ENCODE measurements around the gene CDC123. TPM values are rescaled to one million over a fixed set of nuclear protein-coding genes. Genes with fewer than 3 reads are reported as not detected.
A peak's percentile ranks its signal among the peaks of the same experiment; 100 is the strongest.

The CDC123 gene
- total and polyA plus RNA-seq, 8 donors: 12.2 to 26.5 (median 21.1) TPM

DNA sequence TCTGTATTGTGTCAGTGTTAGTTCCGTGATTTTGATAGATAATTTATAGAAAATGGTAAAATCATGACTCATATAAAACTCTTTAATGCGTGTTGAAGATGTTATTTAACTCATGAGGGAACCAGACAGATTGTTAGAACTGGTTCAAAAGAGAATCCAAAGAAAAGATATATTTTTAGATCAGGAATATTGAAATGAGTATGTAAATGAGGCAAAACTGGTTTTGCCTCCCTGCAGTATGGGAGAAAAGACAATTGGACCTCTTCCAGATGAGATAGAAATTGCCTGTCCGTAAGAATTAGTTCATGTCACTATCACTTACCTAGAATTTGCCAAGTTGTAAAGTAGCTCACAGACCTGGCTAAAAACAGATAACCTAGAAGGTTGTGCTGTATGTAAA, 17.6 kb downstream of the CDC123 start:
- peaks cover 0 to 15% (median 15%) of the 10 kb centered on the region in 3 donors for H3K36me3 ChIP-seq
- WGBS, 2 donors: 67 to 69% methylated on average over 3 of the region's 3 CpGs
- H3K4me1 ChIP-seq: no peaks in the 10 kb centered on the region
- no peaks in the 10 kb centered on the region for H3K9me3 ChIP-seq
- intact Hi-C loops (cut with DNase I): no loop called here
- no peak for DNase-seq
- ATAC-seq: no peak
- TF ChIP-seq, protein P1, sequence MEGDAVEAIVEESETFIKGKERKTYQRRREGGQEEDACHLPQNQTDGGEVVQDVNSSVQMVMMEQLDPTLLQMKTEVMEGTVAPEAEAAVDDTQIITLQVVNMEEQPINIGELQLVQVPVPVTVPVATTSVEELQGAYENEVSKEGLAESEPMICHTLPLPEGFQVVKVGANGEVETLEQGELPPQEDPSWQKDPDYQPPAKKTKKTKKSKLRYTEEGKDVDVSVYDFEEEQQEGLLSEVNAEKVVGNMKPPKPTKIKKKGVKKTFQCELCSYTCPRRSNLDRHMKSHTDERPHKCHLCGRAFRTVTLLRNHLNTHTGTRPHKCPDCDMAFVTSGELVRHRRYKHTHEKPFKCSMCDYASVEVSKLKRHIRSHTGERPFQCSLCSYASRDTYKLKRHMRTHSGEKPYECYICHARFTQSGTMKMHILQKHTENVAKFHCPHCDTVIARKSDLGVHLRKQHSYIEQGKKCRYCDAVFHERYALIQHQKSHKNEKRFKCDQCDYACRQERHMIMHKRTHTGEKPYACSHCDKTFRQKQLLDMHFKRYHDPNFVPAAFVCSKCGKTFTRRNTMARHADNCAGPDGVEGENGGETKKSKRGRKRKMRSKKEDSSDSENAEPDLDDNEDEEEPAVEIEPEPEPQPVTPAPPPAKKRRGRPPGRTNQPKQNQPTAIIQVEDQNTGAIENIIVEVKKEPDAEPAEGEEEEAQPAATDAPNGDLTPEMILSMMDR (IDR thresholded peaks at IDR 0.05): no peak
- no peak overlapping the region for H3K27ac ChIP-seq
- no peak for FAIRE-seq
- H3K27me3 ChIP-seq: no peaks in the 10 kb centered on the region
- no peak overlapping the region for H3K4me3 ChIP-seq

DNA sequence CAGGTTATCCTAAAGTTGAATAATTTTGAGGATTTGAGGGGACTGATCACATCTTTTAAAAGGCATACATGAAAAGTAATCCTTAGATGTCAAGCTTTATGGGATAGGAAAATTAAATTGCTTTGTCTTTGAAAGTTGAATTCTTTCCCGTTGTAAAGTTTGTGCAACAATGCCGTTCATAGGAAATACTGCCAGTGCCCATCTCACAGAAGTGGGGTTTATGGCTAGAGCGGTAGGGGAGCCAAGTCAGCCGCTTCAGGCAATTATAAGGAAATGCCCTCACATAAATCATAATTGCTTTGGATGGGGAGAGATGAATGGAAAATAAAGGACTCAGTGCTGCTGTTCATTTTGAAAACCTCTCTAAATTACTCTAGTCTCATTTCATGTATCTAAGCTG, 18.1 kb downstream of the CDC123 start:
- intact Hi-C loops (cut with DNase I): no loop called here
- H3K36me3 ChIP-seq: peaks cover 0 to 19% (median 18%) of the 10 kb centered on the region in 3 donors
- TF ChIP-seq, protein P1 (IDR thresholded peaks at IDR 0.05): no peak
- WGBS, 2 donors: 68 to 70% methylated on average over 4 of the region's 4 CpGs
- no peaks in the 10 kb centered on the region for H3K9me3 ChIP-seq
- no peaks in the 10 kb centered on the region for H3K27me3 ChIP-seq
- no peak for DNase-seq
- FAIRE-seq: no peak
- ATAC-seq: no peak
- no peak overlapping the region for H3K4me3 ChIP-seq
- no peaks in the 10 kb centered on the region for H3K4me1 ChIP-seq
- no peak overlapping the region for H3K27ac ChIP-seq

DNA sequence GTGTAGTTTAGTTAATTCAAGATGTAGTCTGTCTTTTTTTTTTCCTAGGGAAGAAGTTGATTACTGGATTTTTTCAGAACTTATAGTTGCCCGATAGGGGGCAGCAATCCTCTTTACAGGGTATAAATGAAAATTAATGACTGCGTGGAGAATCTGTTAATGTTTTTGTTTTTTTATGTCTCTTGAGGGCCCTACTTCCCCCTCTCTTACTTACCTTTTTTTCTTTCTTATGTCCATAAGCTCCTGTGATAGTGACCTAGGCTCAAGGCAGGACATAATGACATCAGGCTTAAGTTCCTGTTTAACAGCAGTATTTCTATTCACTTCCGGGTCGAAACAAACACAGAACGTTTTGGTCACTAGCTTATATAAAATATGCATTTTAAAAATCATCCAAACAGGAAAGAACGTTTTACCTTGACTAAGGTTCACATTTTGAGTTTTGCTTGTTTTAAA, 18.8 kb downstream of the CDC123 start:
- DNase-seq: no peak
- Histone ChIP-seq H3K36me3 (peaks cover 0 to 19% (median 18%) of the 10 kb centered on the region in 3 donors), H3K27me3 (no peaks in the 10 kb centered on the region), H3K27ac (peak overlapping the region in 1 of 4 donors; percentile 19), H3K4me3 (peak overlapping the region in 2 of 4 donors; percentile 20 to 24), H3K4me1 (no peaks in the 10 kb centered on the region), H3K9me3 (no peaks in the 10 kb centered on the region)
- peak; percentile 71 to 86 (median 78) for ATAC-seq
- 14 to 25% methylated on average over 6 of the region's 6 CpGs for WGBS, 2 donors
- TF ChIP-seq, protein P1 (IDR thresholded peaks at IDR 0.05): peak; percentile 31 to 70 (median 52)
- intact Hi-C loops (cut with DNase I): no loop called here
- FAIRE-seq: peak; percentile 66

DNA sequence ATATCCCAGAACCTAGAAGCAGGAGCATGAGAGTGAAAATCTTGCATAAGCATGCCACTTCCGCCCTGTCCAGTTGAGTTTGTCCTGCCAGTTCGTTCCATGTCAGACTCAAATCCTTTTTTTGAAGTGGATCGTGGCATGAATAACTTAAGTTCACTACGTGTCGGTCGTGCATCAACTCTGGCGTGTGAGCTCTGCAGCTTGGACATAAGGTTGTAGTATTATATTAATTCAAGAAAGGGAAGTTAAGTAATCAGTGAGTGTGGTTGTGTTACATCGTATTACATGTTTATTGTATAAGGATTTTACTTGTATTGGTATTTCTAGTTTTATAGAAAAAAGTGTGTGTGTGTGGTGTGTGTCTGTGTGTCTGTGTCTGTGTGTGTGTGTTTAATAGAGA, 23.0 kb downstream of the CDC123 start:
- FAIRE-seq (no peak), ATAC-seq (no peak)

More for the DNA sequence above, 23.0 kb downstream of the CDC123 start:
- H3K27me3 ChIP-seq: no peaks in the 10 kb centered on the region
- DNase-seq: no peak
- H3K4me1 ChIP-seq: no peaks in the 10 kb centered on the region
- no peak overlapping the region for H3K4me3 ChIP-seq
- H3K27ac ChIP-seq: no peak overlapping the region
- H3K9me3 ChIP-seq: no peaks in the 10 kb centered on the region
- intact Hi-C loops (cut with DNase I): no loop called here
- 86 to 92% methylated on average over 8 of the region's 8 CpGs for WGBS, 2 donors
- H3K36me3 ChIP-seq: peaks cover 0 to 19% (median 6%) of the 10 kb centered on the region in 3 donors
- TF ChIP-seq, protein P1 (IDR thresholded peaks at IDR 0.05): no peak
